ENCODE data around the gene GSTO1. TPM values are rescaled to one million over a fixed set of nuclear protein-coding genes. Genes with fewer than 3 reads are reported as not detected.

Gene GSTO1
- total RNA-seq, 1 donor from 2014 or later: 250 TPM

GRCh38 chr10:104301907-104302690, 47.4 kb downstream of the GSTO1 start:
- no peak for DNase-seq (ENCODE audit: extremely low read depth, low read depth, low spot score)

- DNase-seq (ENCODE audit: extremely low read depth, low read depth, low spot score): no peak
Observed at GRCh38 chr10:104303594-104304355, 49.1 kb downstream of the GSTO1 start.

GRCh38 chr10:104304356-104304745, 49.7 kb downstream of the GSTO1 start:
- no peak for DNase-seq (ENCODE audit: extremely low read depth, low read depth, low spot score)

DNA sequence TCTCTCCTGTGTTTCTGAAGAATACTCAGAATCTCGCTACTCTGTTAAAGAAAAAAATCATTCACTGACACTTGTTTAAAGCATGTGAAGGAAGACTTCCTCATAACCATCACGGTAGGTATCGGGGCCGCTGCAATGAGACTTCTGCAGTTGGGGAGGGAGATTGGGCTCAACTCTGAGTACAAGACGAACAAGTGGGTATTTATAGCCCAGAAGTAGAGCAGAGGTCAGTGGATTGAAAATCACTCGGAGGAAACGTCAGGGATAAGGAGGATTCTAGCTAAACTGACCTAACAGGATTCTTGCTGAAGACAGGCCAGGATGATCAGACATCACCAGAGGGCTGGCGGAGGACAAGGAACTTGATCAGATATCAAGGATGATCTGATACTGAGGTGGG, 50.2 kb downstream of the GSTO1 start:
- DNase-seq (ENCODE audit: extremely low read depth, low read depth, low spot score): no peak

- no peak for DNase-seq (ENCODE audit: extremely low read depth, low read depth, low spot score)
Observed at GRCh38 chr10:104306897-104307296, 52.2 kb downstream of the GSTO1 start.

DNA sequence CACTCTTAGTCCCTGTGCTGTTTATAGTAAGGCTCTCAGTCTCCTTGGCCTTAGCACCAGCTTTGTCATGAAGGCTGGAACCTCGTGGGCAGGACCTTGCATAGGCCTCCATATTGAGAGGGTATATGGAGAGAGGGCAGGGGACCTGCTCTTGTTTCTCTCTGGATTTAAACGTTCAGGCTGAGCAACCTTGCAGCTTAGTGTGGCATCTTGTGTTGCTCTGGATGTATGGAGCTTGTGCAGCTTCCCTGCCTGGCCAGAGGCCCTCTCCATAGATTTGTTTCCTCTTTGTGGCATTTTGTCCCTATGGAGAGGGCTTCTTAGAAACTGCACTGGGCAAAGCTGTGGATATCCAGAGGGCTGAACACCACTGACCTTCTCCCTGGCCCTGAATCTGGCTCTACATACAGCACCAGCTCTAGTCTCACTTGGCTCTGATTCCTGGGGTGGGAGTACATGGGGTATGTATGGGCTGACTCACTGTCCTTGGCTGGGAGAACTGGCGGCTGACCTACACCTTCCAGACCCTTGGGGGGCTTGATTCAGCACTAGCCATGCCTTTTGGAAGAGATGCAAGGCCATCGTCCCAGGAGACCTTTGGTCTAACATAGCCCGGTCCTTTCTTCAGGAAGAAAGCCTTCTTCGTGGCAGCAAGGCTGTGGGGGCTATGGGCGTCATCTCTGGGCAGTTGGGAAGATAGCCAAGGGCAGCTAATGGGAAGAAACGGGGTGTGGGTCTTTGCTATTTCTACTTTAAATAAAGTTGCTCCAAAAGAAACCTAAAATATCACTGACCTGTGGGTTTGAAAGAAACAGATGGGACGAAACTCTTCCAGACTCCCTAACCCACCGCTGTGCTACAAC, 53.1 kb downstream of the GSTO1 start:
- DNase-seq (ENCODE audit: extremely low read depth, low read depth, low spot score): no peak

DNA sequence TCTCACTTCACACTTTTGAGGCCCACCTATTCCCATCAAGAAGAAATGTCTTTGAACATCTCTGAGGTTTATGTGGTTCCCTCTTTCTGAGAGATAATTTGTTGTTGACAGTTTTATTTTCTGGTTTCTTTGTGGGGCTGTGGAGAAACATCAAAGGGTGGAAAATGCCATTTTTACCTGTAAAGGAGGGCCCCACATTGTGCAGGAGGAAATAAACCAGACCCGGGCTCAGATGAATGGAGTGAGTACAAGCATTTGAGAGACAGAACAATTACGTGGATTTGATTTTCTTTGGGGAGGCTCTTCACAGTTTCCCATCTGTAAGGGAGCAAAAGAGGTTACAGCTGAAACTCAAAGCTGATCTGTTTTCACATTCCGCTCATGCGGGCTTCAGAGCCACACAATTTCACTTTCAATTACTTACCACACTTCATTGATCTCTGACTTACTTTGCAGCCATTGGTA, 53.8 kb downstream of the GSTO1 start:
- no peak for DNase-seq (ENCODE audit: extremely low read depth, low read depth, low spot score)

GRCh38 chr10:104309980-104310978, 55.6 kb downstream of the GSTO1 start:
- no peak for DNase-seq (ENCODE audit: extremely low read depth, low read depth, low spot score)

- no peak for DNase-seq (ENCODE audit: extremely low read depth, low read depth, low spot score)
Observed at GRCh38 chr10:104311184-104311720, 56.6 kb downstream of the GSTO1 start.

- no peak for DNase-seq (ENCODE audit: extremely low read depth, low read depth, low spot score)
Observed at GRCh38 chr10:104314591-104315485, 60.1 kb downstream of the GSTO1 start.

DNA sequence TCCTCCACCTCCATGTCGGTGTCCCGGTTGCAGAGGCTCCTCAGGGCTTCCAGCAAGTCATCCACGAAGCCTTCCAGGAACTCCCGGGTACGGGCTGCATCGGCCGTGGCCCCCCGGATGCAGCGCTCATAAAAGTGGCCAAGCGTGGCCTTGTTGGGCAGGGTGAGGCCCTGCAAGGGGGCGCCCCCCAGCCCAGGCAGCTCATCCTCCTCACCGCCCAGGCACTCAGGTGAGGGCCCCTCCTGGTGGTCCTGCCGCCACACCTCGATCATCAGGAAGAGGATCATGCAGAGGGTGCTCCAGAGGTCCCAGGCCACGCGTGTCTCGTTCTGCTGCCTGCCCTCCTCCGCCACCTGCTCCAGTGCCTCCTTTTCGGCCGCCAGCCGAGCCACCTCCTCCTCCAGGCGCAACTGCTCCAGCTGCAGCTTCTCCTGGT, 60.8 kb downstream of the GSTO1 start:
- DNase-seq (ENCODE audit: extremely low read depth, low read depth, low spot score): no peak

DNA sequence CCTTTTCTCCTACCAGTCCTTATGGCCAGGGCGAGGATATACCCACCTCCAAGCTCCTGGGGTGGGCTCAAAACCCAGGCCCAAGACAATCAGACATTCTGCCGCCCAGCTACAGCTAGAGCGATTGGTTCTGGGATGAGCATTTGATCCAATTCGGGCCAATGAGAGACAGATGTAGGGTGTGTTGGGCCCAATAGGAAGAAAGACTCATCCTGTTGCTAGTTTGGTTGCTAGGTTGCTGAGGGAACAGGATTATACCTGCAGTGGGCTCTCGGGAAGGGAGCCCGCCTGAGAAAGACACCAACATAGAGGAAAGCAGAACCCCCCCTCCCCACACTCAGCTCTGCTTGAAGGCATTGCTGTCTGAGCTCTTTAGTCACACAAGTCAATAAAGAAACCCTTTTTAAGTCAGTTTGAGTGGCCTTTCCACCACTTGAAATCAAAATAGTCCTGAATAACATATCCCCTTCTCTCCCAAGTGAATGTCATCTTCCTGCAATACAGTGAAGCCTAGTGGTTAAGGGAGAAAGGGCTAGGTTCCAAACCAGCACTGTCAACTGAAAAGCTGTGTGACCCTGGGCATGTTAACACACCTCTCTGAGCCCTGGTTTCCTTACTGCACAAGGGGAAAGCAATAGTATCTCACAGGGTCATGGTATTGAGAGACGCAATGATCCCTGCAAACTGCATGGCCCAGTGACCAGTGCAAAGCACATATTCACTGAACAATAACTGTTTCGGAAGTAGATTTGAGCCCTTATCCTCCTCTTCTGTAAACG, 61.8 kb downstream of the GSTO1 start:
- DNase-seq (ENCODE audit: extremely low read depth, low read depth, low spot score): no peak

Other genes starting within 250 kb of the GSTO1 start
- 0.06 and 1.0 TPM in 2 replicates for gene COL17A1, start 169.0 kb upstream of the GSTO1 start, total RNA-seq
- gene SFR1, start 132.7 kb upstream of the GSTO1 start, total RNA-seq: 8.6 and 9.3 TPM in 2 replicates
- gene CFAP43, start 22.5 kb upstream of the GSTO1 start, total RNA-seq: 0.10 and 0.18 TPM in 2 replicates
- gene GSTO2, start 14.3 kb downstream of the GSTO1 start, total RNA-seq: 0.97 and 2.0 TPM in 2 replicates
- 81.5 and 85.1 TPM in 2 replicates for gene ITPRIP, start 83.6 kb downstream of the GSTO1 start, total RNA-seq
- 1.2 and 1.7 TPM in 2 replicates for gene CFAP58, start 98.9 kb downstream of the GSTO1 start, total RNA-seq